ENCODE data around the gene GLT8D1. TPM values are rescaled to one million over a fixed set of nuclear protein-coding genes. Genes with fewer than 3 reads are reported as not detected.

GLT8D1 gene
- total RNA-seq, 1 donor from 2014 or later, result 38.7 TPM

- Mint-ChIP-seq H3K4me3 (no peak overlapping the region), H3K4me1 (peaks cover 23% of the 10 kb centered on the region), H3K27me3 (no peaks in the 10 kb centered on the region), H3K36me3 (ENCODE audit: low read depth) (peaks cover 18% of the 10 kb centered on the region), H3K27ac (no peak overlapping the region), H3K9me3 (no peaks in the 10 kb centered on the region)
- DNase-seq, result no peak
- intact Hi-C loops (cut with micrococcal nuclease), result no loop called here
These were observed 16.9 kb upstream of the GLT8D1 start for GRCh38 chr3:52722491-52722890.

- Mint-ChIP-seq H3K4me3 (no peak overlapping the region), H3K9me3 (no peaks in the 10 kb centered on the region), H3K27ac (peak overlapping the region; percentile 61), H3K36me3 (ENCODE audit: low read depth) (peaks cover 15% of the 10 kb centered on the region), H3K27me3 (no peaks in the 10 kb centered on the region), H3K4me1 (peaks cover 23% of the 10 kb centered on the region)
- no peak for DNase-seq
- intact Hi-C loops (cut with micrococcal nuclease), result no loop called here
These were observed 16.1 kb upstream of the GLT8D1 start for GRCh38 chr3:52721730-52722008.

- Mint-ChIP-seq H3K27me3 (no peaks in the 10 kb centered on the region), H3K4me1 (peaks cover 23% of the 10 kb centered on the region), H3K27ac (peak overlapping the region; percentile 61), H3K36me3 (ENCODE audit: low read depth) (peaks cover 15% of the 10 kb centered on the region), H3K4me3 (peak overlapping the region; percentile 39), H3K9me3 (no peaks in the 10 kb centered on the region)
- intact Hi-C loops (cut with micrococcal nuclease), result no loop called here
- peak; percentile 80 for DNase-seq
These were observed 15.6 kb upstream of the GLT8D1 start for GRCh38 chr3:52721002-52721729.

- Mint-ChIP-seq H3K4me1 (peaks cover 23% of the 10 kb centered on the region), H3K9me3 (no peaks in the 10 kb centered on the region), H3K36me3 (ENCODE audit: low read depth) (peaks cover 15% of the 10 kb centered on the region), H3K4me3 (no peak overlapping the region), H3K27me3 (no peaks in the 10 kb centered on the region), H3K27ac (no peak overlapping the region)
- intact Hi-C loops (cut with micrococcal nuclease), result no loop called here
- DNase-seq, result no peak
These were observed 14.0 kb upstream of the GLT8D1 start for GRCh38 chr3:52719618-52720017.

GRCh38 chr3:52715714-52716305 is 10.2 kb upstream of the GLT8D1 start:
- no peak for DNase-seq
- Mint-ChIP-seq H3K9me3 (no peaks in the 10 kb centered on the region), H3K4me1 (peaks cover 9% of the 10 kb centered on the region), H3K4me3 (no peak overlapping the region), H3K27me3 (no peaks in the 10 kb centered on the region), H3K27ac (no peak overlapping the region), H3K36me3 (ENCODE audit: low read depth) (peaks cover 16% of the 10 kb centered on the region)
- intact Hi-C loops (cut with micrococcal nuclease), result no loop called here

- H3K4me3 Mint-ChIP-seq, result no peak overlapping the region
- intact Hi-C loops (cut with micrococcal nuclease), result no loop called here
- no peaks in the 10 kb centered on the region for H3K9me3 Mint-ChIP-seq
- peaks cover 15% of the 10 kb centered on the region for H3K36me3 Mint-ChIP-seq (ENCODE audit: low read depth)
- no peak for DNase-seq
- H3K27me3 Mint-ChIP-seq, result no peaks in the 10 kb centered on the region
- no peak overlapping the region for H3K27ac Mint-ChIP-seq
- peaks cover under 1% of the 10 kb centered on the region for H3K4me1 Mint-ChIP-seq
These were observed 9.0 kb upstream of the GLT8D1 start for GRCh38 chr3:52714335-52715302.

- intact Hi-C loops (cut with micrococcal nuclease), result no loop called here
- DNase-seq, result peak; percentile 51
- H3K36me3 Mint-ChIP-seq (ENCODE audit: low read depth), result peaks cover 21% of the 10 kb centered on the region
- H3K27ac Mint-ChIP-seq, result no peak overlapping the region
- no peaks in the 10 kb centered on the region for H3K9me3 Mint-ChIP-seq
- no peak overlapping the region for H3K4me3 Mint-ChIP-seq
- H3K27me3 Mint-ChIP-seq, result no peaks in the 10 kb centered on the region
- peaks cover 6% of the 10 kb centered on the region for H3K4me1 Mint-ChIP-seq
These were observed 7.0 kb upstream of the GLT8D1 start for GRCh38 chr3:52712291-52713212.

GRCh38 chr3:52710512-52710911 is 4.9 kb upstream of the GLT8D1 start:
- DNase-seq, result no peak
- no peak overlapping the region for H3K4me3 Mint-ChIP-seq
- H3K27me3 Mint-ChIP-seq, result no peaks in the 10 kb centered on the region
- H3K36me3 Mint-ChIP-seq (ENCODE audit: low read depth), result peaks cover 24% of the 10 kb centered on the region
- H3K27ac Mint-ChIP-seq, result no peak overlapping the region
- H3K4me1 Mint-ChIP-seq, result peaks cover 10% of the 10 kb centered on the region
- H3K9me3 Mint-ChIP-seq, result no peaks in the 10 kb centered on the region
- intact Hi-C loops (cut with micrococcal nuclease), result no loop called here

- peak overlapping the region; percentile 64 for H3K27ac Mint-ChIP-seq
These were observed 2.0 kb upstream of the GLT8D1 start for GRCh38 chr3:52707585-52707984.

GRCh38 chr3:52705438-52705687 is 228 bp downstream of the GLT8D1 start:
- H3K4me3 Mint-ChIP-seq, result peak overlapping the region; percentile 94
- H3K9me3 Mint-ChIP-seq, result no peaks in the 10 kb centered on the region
- H3K4me1 Mint-ChIP-seq, result peaks cover 22% of the 10 kb centered on the region
- H3K27me3 Mint-ChIP-seq, result no peaks in the 10 kb centered on the region
- peak overlapping the region; percentile 86 for H3K27ac Mint-ChIP-seq
- DNase-seq, result no peak
- peaks cover 25% of the 10 kb centered on the region for H3K36me3 Mint-ChIP-seq (ENCODE audit: low read depth)
- intact Hi-C loops (cut with micrococcal nuclease), result loop anchor here (1.0 to 10.0 kb wide), 3 partner anchors 19 to 339 kb away; partner anchors contain the start of genes GNL3, SFMBT1 and STIMATE

More at GRCh38 chr3:52707585-52707984, 2.0 kb upstream of the GLT8D1 start:
- peaks cover 22% of the 10 kb centered on the region for H3K4me1 Mint-ChIP-seq
- no peaks in the 10 kb centered on the region for H3K9me3 Mint-ChIP-seq
- no peaks in the 10 kb centered on the region for H3K27me3 Mint-ChIP-seq
- peaks cover 25% of the 10 kb centered on the region for H3K36me3 Mint-ChIP-seq (ENCODE audit: low read depth)
- intact Hi-C loops (cut with micrococcal nuclease), result loop anchor here (2.0 to 10.0 kb wide), 3 partner anchors 63 to 337 kb away; partner anchors contain the start of genes NEK4, SFMBT1 and STIMATE
- no peak for DNase-seq
- H3K4me3 Mint-ChIP-seq, result peak overlapping the region; percentile 94

GRCh38 chr3:52704611-52705437 is 767 bp downstream of the GLT8D1 start:
- Mint-ChIP-seq H3K9me3 (no peaks in the 10 kb centered on the region), H3K4me3 (peak overlapping the region; percentile 94), H3K27ac (peak overlapping the region; percentile 86), H3K36me3 (ENCODE audit: low read depth) (peaks cover 22% of the 10 kb centered on the region), H3K4me1 (peaks cover 22% of the 10 kb centered on the region), H3K27me3 (no peaks in the 10 kb centered on the region)
- DNase-seq, result peak; percentile 69
- intact Hi-C loops (cut with micrococcal nuclease), result loop anchor here (1.0 to 10.0 kb wide), 3 partner anchors 19 to 340 kb away; partner anchors contain the start of genes GNL3, SFMBT1 and STIMATE

GRCh38 chr3:52703341-52703740 is 2.2 kb downstream of the GLT8D1 start:
- Mint-ChIP-seq H3K9me3 (no peaks in the 10 kb centered on the region), H3K4me3 (peak overlapping the region; percentile 1), H3K4me1 (peaks cover 22% of the 10 kb centered on the region), H3K27me3 (no peaks in the 10 kb centered on the region), H3K27ac (no peak overlapping the region), H3K36me3 (ENCODE audit: low read depth) (peaks cover 19% of the 10 kb centered on the region)
- intact Hi-C loops (cut with micrococcal nuclease), result loop anchor here (10.0 kb wide), 2 partner anchors 191 to 341 kb away; partner anchors contain the start of genes SFMBT1 and STIMATE
- no peak for DNase-seq

All from activated CD4-positive, alpha-beta T cell treated with anti-CD3 and anti-CD28 coated beads, Interleukin-2, amount 10 ng/mL, durations not matched to agents 24 days and 14 days (primary cell).